HCT116 (cell line): ENCODE measurements around the gene LYST. TPM values are rescaled to one million over a fixed set of nuclear protein-coding genes. Genes with fewer than 3 reads are reported as not detected.
"Not testable (repeated sequence)": the region's sequence is repeated elsewhere in the genome, so short reads cannot be mapped to it uniquely, and the experiment has no call there.

Experiments used
- ATAC-seq: fragments of 200-7000 bp; cut with Tn5 transposase; 2 replicates; pipeline ENCODE4 v1.9.1; 2020; ENCODE audit warnings: mild to moderate bottlenecking, moderate library complexity
- BruUV-seq: library from RNA; stranded (reverse); fragments of 400-500 nt; replicated peaks from 2 replicates; lab custom pipeline; 2021; lab: Mats Ljungman, UMichigan
- CTCF ChIA-PET: fragments of 300-600 bp; sonication (Branson Sonifier 250); formaldehyde crosslinking; loops from one replicate; lab custom pipeline; 2021; ENCODE audit warnings: antibody characterized with exemption; lab: Charles Lee
- POLR2A ChIA-PET: fragments of 300-600, 350-600 bp; sonication (Branson Sonifier 250); formaldehyde crosslinking; loops from one replicate; lab custom pipeline; 2021; ENCODE audit warnings: antibody characterized with exemption; lab: Charles Lee
- RAD21 ChIA-PET, 2 experiments: fragments of 300-600 bp; sonication (Branson Sonifier 250); formaldehyde crosslinking; loops; one replicate each; lab custom pipeline; 2023; ENCODE audit warnings: low total read pairs in 2 of 2; ENCODE audit not compliant: uncharacterized antibody in 2 of 2, unreplicated experiment in 2 of 2, low non-redundant PET in 1 of 2; lab: Charles Lee
- DNase-seq: peaks from one replicate; pipeline ENCODE4 v3.0.0-alpha.2; 2010; ENCODE audit warnings: low read depth, low spot score
- H2AFZ ChIP-seq: fragments of 200-600 bp; shearing (Covaris generic), sonication (generic); 2 replicates; pipeline ENCODE4 v1.6.1; 2017; ENCODE audit warnings: low read depth, mixed run types, mixed read lengths, antibody characterized with exemption, low read length; ENCODE audit not compliant: poor library complexity, severe bottlenecking
- H3K27ac ChIP-seq: 2 replicates; pipeline ENCODE4 v1.5.1; 2012; ENCODE audit warnings: low read depth, low read length
- H3K27me3 ChIP-seq: fragments of 200-600 bp; sonication (generic); 2 replicates; pipeline ENCODE4 v1.6.1; 2016; ENCODE audit warnings: mixed run types, low read length, mixed read lengths; ENCODE audit not compliant: insufficient read depth
- H3K36me3 ChIP-seq, 2 experiments: fragments of 200-500 bp in 1 of 2; fragments of 200-600 bp in 1 of 2; sonication (Bioruptor generic) in 1 of 2; sonication (generic) in 1 of 2; 2 replicates each; pipeline versions ENCODE4 v1.5.1 to v1.6.1; 2014 to 2016; ENCODE audit warnings: low read length in 2 of 2, inconsistent platforms in 1 of 2, mixed read lengths in 1 of 2, mixed run types in 1 of 2; ENCODE audit not compliant: insufficient read depth in 2 of 2, control insufficient read depth in 1 of 2
- H3K4me1 ChIP-seq, 2 experiments: fragments of 200-600 bp in 1 of 2; sonication (generic) in 1 of 2; 2 replicates each; pipeline versions ENCODE4 v1.5.1 to v1.6.1; 2012 to 2017; ENCODE audit warnings: low read length in 2 of 2, inconsistent platforms in 1 of 2, mild to moderate bottlenecking in 1 of 2, mixed read lengths in 1 of 2, mixed run types in 1 of 2, moderate library complexity in 1 of 2; ENCODE audit not compliant: insufficient read depth in 2 of 2, control insufficient read depth in 1 of 2
- H3K4me2 ChIP-seq: fragments of 200-600 bp; sonication (generic); 2 replicates; pipeline ENCODE4 v1.6.1; 2017; ENCODE audit warnings: mixed run types, low read length, mixed read lengths
- H3K4me3 ChIP-seq, 2 experiments: fragments of 200-600 bp in 1 of 2; sonication (generic) in 1 of 2; replicated peaks in 1 of 2; 2 replicates each; pipeline ENCODE4 v1.5.1; 2011 to 2016; ENCODE audit warnings: low read length in 2 of 2, control low read depth in 1 of 2, low read depth in 1 of 2, mild to moderate bottlenecking in 1 of 2, mixed read lengths in 1 of 2, mixed run types in 1 of 2
- H3K79me2 ChIP-seq: fragments of 200-600 bp; sonication (generic); 2 replicates; pipeline ENCODE4 v1.6.1; 2017; ENCODE audit warnings: mild to moderate bottlenecking, mixed run types, low read length, moderate library complexity, mixed read lengths; ENCODE audit not compliant: insufficient read depth
- H3K9ac ChIP-seq: fragments of 200-600 bp; sonication (generic); 2 replicates; pipeline ENCODE4 v1.6.1; 2016; ENCODE audit warnings: low read length, mixed read lengths
- H3K9me2 ChIP-seq: fragments of 200-600 bp; sonication (generic), shearing (Covaris generic); 2 replicates; pipeline ENCODE4 v1.6.1; 2017; ENCODE audit warnings: mixed run types, mild to moderate bottlenecking, moderate library complexity; ENCODE audit not compliant: insufficient read depth
- H3K9me3 ChIP-seq, 2 experiments: fragments of 200-500 bp in 1 of 2; fragments of 200-600 bp in 1 of 2; sonication (Bioruptor generic) in 1 of 2; sonication (generic) in 1 of 2; 2 replicates each; pipeline ENCODE4 v1.6.1; 2014 to 2017; ENCODE audit warnings: low read length in 2 of 2, mixed read lengths in 2 of 2, inconsistent platforms in 1 of 2, low read depth in 1 of 2, mild to moderate bottlenecking in 1 of 2, mixed run types in 1 of 2, moderate library complexity in 1 of 2; ENCODE audit not compliant: control insufficient read depth in 1 of 2, insufficient read depth in 1 of 2
- H4K20me1 ChIP-seq: fragments of 200-600 bp; sonication (generic), shearing (Covaris generic); 2 replicates; pipeline ENCODE4 v1.6.1; 2017; ENCODE audit warnings: mixed run types, mild to moderate bottlenecking, moderate library complexity; ENCODE audit not compliant: insufficient read depth
- CEBPB ChIP-seq: IDR thresholded peaks from 2 replicates; pipeline ENCODE4 v1.6.1; 2012; ENCODE audit warnings: low read depth
- POLR2A ChIP-seq: IDR thresholded peaks from 2 replicates; pipeline ENCODE4 v1.7.0; 2011; ENCODE audit warnings: borderline replicate concordance; ENCODE audit not compliant: insufficient read depth, insufficient read length; ENCODE audit errors: extremely low read depth
- POLR2AphosphoS5 ChIP-seq: IDR thresholded peaks from 2 replicates; pipeline ENCODE4 v1.6.1; 2011; ENCODE audit warnings: mild to moderate bottlenecking, low read depth, low read length, moderate library complexity
- SIN3A ChIP-seq: IDR thresholded peaks from 2 replicates; pipeline ENCODE4 v1.6.1; 2012; ENCODE audit warnings: low read depth
- SP1 ChIP-seq: IDR thresholded peaks from 2 replicates; pipeline ENCODE4 v1.6.1; 2012; ENCODE audit warnings: low read depth
- ZFX ChIP-seq: fragments of 450-650 bp; IDR thresholded peaks from 2 replicates; pipeline ENCODE4 v1.6.1; 2017
- intact Hi-C: fragments of 100-400 bp; cut with micrococcal nuclease; formaldehyde crosslinking; loops from 2 replicates; pipeline ENCODE4 v1.10.0; 2022
- total RNA-seq: library from RNA; stranded (reverse); gene quantifications from one replicate; pipeline ENCODE4 v1.2.1, GENCODE V29; 2021; ENCODE audit not compliant: unreplicated experiment
- TF ChIP-seq, protein P1 (sequence below): IDR thresholded peaks from 2 replicates; pipeline ENCODE4 v1.6.1; 2012; ENCODE audit warnings: low read depth
- TF ChIP-seq, protein P2 (sequence below), 3 experiments: fragments of 200-600 bp in 1 of 3; sonication (generic) in 1 of 3; IDR thresholded peaks in 2 of 3; conservative IDR thresholded peaks in 1 of 3; 2 replicates each; pipeline ENCODE4 v1.5.1; 2012 to 2017; ENCODE audit warnings: low read depth in 2 of 3, low read length in 2 of 3, antibody characterized with exemption in 1 of 3, borderline replicate concordance in 1 of 3, control low read depth in 1 of 3, mild to moderate bottlenecking in 1 of 3, mixed read lengths in 1 of 3, mixed run types in 1 of 3, moderate library complexity in 1 of 3; ENCODE audit not compliant: insufficient read depth in 1 of 3

LYST gene
- total RNA-seq, 1 experiment from 2014 or later: 6.6 TPM

DNA sequence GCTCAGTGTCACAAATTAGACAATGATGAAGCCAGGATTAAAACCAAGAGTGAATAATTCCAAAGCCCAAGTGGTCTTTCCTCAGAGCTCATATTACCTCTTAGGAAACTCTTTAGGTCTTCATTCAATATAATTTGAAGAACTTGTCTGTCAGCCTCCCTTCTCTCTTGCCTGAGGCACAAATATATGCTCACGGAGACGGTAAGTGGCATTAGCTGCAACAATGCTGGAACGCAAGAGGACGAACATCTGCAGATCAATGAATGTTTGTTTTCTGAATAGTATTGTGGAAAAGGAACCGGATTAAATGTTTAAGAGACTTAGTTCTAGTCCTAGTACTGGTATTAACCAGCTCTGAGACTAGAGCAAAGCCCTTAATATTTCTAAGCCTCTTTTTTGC, 39.7 kb upstream of the LYST start (continued):
- TF ChIP-seq, protein P1, sequence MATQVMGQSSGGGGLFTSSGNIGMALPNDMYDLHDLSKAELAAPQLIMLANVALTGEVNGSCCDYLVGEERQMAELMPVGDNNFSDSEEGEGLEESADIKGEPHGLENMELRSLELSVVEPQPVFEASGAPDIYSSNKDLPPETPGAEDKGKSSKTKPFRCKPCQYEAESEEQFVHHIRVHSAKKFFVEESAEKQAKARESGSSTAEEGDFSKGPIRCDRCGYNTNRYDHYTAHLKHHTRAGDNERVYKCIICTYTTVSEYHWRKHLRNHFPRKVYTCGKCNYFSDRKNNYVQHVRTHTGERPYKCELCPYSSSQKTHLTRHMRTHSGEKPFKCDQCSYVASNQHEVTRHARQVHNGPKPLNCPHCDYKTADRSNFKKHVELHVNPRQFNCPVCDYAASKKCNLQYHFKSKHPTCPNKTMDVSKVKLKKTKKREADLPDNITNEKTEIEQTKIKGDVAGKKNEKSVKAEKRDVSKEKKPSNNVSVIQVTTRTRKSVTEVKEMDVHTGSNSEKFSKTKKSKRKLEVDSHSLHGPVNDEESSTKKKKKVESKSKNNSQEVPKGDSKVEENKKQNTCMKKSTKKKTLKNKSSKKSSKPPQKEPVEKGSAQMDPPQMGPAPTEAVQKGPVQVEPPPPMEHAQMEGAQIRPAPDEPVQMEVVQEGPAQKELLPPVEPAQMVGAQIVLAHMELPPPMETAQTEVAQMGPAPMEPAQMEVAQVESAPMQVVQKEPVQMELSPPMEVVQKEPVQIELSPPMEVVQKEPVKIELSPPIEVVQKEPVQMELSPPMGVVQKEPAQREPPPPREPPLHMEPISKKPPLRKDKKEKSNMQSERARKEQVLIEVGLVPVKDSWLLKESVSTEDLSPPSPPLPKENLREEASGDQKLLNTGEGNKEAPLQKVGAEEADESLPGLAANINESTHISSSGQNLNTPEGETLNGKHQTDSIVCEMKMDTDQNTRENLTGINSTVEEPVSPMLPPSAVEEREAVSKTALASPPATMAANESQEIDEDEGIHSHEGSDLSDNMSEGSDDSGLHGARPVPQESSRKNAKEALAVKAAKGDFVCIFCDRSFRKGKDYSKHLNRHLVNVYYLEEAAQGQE: no peak
- TF ChIP-seq SP1: no peak
- TF ChIP-seq SIN3A: no peak
- TF ChIP-seq CEBPB: no peak
- TF ChIP-seq, protein P2, sequence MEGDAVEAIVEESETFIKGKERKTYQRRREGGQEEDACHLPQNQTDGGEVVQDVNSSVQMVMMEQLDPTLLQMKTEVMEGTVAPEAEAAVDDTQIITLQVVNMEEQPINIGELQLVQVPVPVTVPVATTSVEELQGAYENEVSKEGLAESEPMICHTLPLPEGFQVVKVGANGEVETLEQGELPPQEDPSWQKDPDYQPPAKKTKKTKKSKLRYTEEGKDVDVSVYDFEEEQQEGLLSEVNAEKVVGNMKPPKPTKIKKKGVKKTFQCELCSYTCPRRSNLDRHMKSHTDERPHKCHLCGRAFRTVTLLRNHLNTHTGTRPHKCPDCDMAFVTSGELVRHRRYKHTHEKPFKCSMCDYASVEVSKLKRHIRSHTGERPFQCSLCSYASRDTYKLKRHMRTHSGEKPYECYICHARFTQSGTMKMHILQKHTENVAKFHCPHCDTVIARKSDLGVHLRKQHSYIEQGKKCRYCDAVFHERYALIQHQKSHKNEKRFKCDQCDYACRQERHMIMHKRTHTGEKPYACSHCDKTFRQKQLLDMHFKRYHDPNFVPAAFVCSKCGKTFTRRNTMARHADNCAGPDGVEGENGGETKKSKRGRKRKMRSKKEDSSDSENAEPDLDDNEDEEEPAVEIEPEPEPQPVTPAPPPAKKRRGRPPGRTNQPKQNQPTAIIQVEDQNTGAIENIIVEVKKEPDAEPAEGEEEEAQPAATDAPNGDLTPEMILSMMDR (IDR thresholded peaks at IDR 0.05 in 2 of 3, conservative IDR thresholded peaks at IDR 0.05 in 1 of 3; ENCODE audit: borderline replicate concordance in 1 of 3, insufficient read depth in 1 of 3, low read depth in 2 of 3, low read length in 2 of 3): no peak
- TF ChIP-seq ZFX: no peak
- TF ChIP-seq POLR2A: no peak
- TF ChIP-seq POLR2AphosphoS5: no peak

DNA sequence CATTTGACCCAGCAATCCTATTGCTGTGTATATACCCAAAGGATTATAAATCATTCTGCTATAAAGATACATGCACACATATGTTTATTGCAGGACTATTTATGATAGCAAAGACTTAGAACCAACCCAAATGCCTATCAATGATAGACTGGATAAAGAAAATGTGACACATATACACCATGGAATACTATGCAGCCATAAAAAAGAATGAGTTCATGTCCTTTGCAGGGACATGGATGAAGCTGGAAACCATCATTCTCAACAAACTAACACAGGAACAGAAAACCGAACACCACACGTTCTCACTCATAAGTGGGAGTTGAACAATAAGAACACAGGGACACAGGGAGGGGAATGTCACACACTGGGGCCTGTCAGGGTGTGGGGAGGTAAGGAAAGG, 37.1 kb upstream of the LYST start:
- H3K4me1 ChIP-seq: peaks cover 22 to 46% of the 10 kb centered on the region in 2 experiments
- CTCF ChIA-PET, H3K9me3 ChIP-seq, RAD21 ChIA-PET, intact Hi-C loops, ATAC-seq, H3K9me2 ChIP-seq, H3K27me3 ChIP-seq, H3K79me2 ChIP-seq, DNase-seq, H3K9ac ChIP-seq, H2AFZ ChIP-seq, H3K4me3 ChIP-seq, POLR2A ChIA-PET, H3K36me3 ChIP-seq, BruUV-seq, H4K20me1 ChIP-seq: not testable (repeated sequence)
- H3K27ac ChIP-seq: peak overlapping the region; percentile 81; the same call in 1 of the 2 replicates
- peak overlapping the region; percentile 73 for H3K4me2 ChIP-seq
